ENCODE results near the gene EPHB2.

EPHB2 gene

GRCh38 chr1:22739648-22740385 is 29.2 kb downstream of the EPHB2 start:
- H3K4me3 ChIP-seq (replicated peaks; ENCODE audit: low read depth, low read length), result no peak overlapping the region
- peak; percentile 95 for DNase-seq (ENCODE audit: low read depth)
- TF ChIP-seq CTCF (IDR thresholded peaks at IDR 0.05; ENCODE audit: low read length, missing control alignments), result no peak

- no peak for TF ChIP-seq CTCF (IDR thresholded peaks at IDR 0.05; ENCODE audit: low read length, missing control alignments)
- no peak for DNase-seq (ENCODE audit: low read depth)
- no peak overlapping the region for H3K4me3 ChIP-seq (replicated peaks; ENCODE audit: low read depth, low read length)
Observed at GRCh38 chr1:22741118-22741517, 30.5 kb downstream of the EPHB2 start.

GRCh38 chr1:22745669-22746585 is 35.3 kb downstream of the EPHB2 start:
- no peak overlapping the region for H3K4me3 ChIP-seq (replicated peaks; ENCODE audit: low read depth, low read length)
- peak; percentile 80 for DNase-seq (ENCODE audit: low read depth)
- no peak for TF ChIP-seq CTCF (IDR thresholded peaks at IDR 0.05; ENCODE audit: low read length, missing control alignments)

- no peak for TF ChIP-seq CTCF (IDR thresholded peaks at IDR 0.05; ENCODE audit: low read length, missing control alignments)
- DNase-seq (ENCODE audit: low read depth), result peak; percentile 47
- H3K4me3 ChIP-seq (replicated peaks; ENCODE audit: low read depth, low read length), result no peak overlapping the region
Observed at GRCh38 chr1:22747021-22747734, 36.5 kb downstream of the EPHB2 start.

- no peak for DNase-seq (ENCODE audit: low read depth)
- TF ChIP-seq CTCF (IDR thresholded peaks at IDR 0.05; ENCODE audit: low read length, missing control alignments), result no peak
- H3K4me3 ChIP-seq (replicated peaks; ENCODE audit: low read depth, low read length), result no peak overlapping the region
Observed at GRCh38 chr1:22747735-22748073, 37.1 kb downstream of the EPHB2 start.

GRCh38 chr1:22749503-22749902 is 38.9 kb downstream of the EPHB2 start:
- no peak for TF ChIP-seq CTCF (IDR thresholded peaks at IDR 0.05; ENCODE audit: low read length, missing control alignments)
- DNase-seq (ENCODE audit: low read depth), result no peak
- H3K4me3 ChIP-seq (replicated peaks; ENCODE audit: low read depth, low read length), result no peak overlapping the region

Data from fibroblast of pulmonary artery (primary cell).